Measurements from ENCODE around the gene METAP1D.
"Not testable (repeated sequence)": the region's sequence is repeated elsewhere in the genome, so short reads cannot be mapped to it uniquely, and the experiment has no call there.

- not testable (repeated sequence) for TF ChIP-seq CTCF, POLR2A (IDR thresholded peaks at IDR 0.05)
Observed at GRCh38 chr2:172067905-172068304, 68.2 kb downstream of the METAP1D start.

Data from prostate gland (tissue), 2 donors.